GM19467 (cell line): ENCODE results near the gene ATL3.
A peak's percentile ranks its signal among the peaks of the same experiment; 100 is the strongest.
"Not testable (repeated sequence)": the region's sequence is repeated elsewhere in the genome, so short reads cannot be mapped to it uniquely, and the experiment has no call there.

ENCODE experiments used
- ATAC-seq: cut with Tn5 transposase; IDR thresholded peaks from one replicate; pipeline ENCODE4 v1.9.1; 2021; ENCODE audit warnings: mild to moderate bottlenecking, moderate library complexity; ENCODE audit not compliant: unreplicated experiment

The ATL3 gene

DNA sequence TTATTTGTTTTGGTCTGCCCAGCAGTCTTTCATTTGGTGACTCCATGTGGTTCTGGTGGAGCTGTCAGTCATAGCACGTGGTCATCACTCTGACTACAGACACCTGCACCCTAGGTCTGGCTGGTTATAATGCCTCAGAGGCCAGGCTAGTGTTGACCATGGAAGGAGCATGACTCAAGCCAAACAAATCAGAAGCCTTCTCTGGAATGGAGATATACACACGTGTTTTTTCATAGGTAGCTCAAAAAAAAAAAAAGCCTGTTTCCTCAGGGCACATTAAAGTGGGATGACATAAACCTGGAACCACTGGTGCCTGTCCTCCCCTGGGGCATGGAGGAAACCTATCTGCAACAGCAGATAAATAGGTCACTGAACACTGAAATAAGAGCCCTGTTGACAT is 48.9 kb downstream of the ATL3 start:
- no peak for ATAC-seq

DNA sequence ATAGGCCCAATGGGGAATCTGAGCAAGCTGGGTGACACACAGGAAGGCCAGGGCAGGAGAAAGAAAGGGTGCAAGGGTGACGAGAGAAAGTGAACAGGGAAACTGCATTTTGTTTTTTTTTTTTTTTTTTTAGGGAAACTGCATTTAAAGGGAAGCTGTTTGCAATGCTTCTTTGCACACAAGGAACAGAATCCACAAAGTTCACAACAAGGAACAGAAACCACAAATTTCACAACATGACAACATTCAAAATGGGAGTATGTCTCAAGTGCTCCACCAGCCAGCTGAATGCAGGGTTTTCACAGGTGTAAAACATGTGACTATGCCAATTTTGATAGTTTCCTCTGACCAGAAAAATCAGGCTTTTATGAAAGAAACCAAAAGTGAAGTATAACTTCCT is 50.1 kb downstream of the ATL3 start:
- ATAC-seq, result no peak

DNA sequence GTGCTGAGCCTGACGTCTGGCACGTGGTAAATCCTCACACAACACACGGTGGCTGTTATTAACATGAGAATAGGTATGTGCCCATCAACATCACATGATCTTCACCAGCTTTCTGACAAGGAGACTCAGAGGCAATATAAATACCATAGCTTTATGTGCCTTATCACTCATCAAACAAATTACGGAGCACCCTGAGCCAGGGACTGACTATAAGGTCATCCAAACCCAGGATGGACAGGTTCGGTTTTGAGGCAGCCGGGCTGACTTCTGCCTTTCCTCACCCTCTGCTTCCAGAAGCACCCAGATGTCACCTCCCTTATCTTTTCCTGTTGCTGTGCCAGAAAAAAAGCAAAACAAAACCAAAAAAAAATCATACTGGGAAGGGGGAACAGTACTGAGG is 51.2 kb downstream of the ATL3 start:
- ATAC-seq, result no peak

DNA sequence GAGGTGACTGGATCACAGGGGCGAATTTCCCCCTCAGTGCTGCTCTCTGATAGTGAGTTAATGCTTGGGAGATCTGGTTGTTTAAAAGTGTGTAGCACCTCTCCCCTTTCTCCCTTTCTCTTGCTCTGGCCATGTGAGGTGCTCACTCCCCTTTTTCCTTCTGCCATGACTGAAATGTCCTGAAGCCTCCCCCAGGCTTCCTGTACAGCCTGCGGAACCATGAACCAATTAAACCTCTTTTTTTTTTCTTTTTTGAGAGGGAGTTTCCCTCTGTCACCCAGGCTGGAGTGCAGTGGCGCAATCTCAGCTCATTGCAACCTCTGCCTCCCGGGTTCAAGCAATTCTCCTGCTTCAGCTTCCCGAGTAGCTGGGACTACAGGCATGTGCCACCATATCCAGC is 53.5 kb downstream of the ATL3 start:
- not testable (repeated sequence) for ATAC-seq

DNA sequence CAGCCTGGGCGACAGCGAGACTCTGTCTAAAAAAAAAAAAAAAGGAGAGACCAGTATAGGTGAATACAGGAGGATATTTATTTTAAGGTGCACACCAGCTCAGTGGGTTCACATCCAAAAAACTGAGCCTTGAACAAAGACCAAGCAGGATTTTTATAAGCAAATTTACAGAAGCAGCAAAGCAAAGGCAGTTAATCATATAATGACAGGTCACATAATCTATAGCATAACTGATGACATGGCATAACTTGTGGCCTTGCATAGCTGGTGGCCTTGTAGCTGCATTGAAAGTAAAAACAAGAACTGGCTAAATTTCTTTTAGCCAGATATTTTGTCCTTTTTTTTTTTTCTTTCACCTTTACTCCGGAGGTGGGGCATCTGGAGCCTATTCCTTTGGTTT is 54.2 kb downstream of the ATL3 start:
- ATAC-seq, result no peak

DNA sequence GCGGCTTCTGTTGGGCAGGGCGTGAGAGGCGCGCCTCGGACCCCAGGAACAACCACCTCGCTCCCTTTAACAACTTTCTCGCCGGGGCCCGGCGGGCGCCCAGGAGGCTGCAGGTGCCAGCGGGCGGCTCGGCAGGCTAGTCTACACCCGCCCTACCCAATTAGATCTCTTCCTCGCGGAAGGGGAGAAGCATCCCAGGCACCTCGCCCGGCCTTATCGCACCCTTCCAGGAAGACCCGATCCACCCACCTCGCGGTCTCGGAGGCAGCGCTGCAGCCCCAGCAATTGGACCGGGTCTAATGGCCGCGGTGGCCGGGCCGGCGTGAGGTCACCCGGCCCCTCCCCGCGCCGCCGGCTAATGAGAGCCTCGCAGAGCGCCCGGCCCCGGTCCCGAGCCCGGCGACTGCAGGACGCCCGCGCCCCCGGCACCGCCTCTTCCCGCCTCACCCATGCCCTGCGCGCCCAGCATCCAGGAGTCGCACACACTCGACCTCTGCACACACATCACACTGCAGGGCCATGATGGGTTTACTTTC is 57.0 kb downstream of the ATL3 start, which contains the start of gene PLAAT3:
TSS of gene PLAAT3 (minus strand) at position 298 of the 536 bp plus-strand sequence. CDS start 419 bp downstream, outside the sequence.
- peak; percentile 40 for ATAC-seq

DNA sequence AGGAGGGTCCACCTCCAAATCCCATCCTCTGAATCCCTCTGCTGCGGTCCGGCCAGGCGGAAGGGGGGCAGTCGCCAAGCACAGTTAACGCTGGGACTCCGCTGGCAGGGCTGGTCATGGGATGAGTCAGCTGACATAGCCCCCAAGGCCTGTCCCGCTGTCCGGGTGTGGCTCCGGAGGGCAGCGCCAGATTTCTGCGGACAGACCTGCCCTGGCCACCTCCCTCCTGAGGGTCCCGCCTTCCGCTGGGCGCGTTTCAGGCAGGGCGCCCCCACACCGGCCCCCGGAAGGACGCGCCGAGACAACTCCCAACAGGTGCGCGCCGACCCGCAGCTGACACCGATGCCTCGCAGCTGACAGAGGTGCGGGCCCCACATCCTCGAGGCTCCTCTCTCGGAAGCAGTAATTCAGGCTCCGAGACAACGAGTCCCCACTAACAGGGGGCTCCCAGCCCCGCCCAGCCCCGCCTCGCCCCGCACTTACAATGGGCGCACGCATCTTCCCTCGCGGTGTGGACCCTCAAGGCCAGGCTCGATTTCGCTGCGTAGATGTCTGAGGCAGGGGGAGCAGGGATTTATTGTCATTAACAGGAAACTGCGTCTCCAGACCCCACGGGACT is 57.5 kb downstream of the ATL3 start:
- no peak for ATAC-seq

DNA sequence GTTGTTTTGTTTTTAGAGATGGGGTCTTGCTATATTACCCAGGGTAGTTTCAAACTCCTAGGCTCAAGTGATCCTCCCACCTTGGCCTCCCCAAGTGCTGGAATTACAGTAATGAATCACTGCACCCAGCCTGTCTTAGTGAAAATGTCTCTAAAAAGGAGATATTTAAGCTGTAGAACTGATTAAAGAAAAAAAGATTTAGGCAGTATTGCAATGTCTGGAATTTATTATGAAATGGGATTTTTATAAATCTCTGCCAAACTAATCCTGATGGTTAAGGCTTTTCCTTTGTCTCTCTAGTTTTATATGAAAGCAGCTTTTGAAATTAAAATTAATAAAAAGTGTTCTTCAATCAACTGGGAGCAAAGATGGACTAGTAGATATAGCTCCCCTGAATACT is 59.0 kb downstream of the ATL3 start:
- no peak for ATAC-seq

DNA sequence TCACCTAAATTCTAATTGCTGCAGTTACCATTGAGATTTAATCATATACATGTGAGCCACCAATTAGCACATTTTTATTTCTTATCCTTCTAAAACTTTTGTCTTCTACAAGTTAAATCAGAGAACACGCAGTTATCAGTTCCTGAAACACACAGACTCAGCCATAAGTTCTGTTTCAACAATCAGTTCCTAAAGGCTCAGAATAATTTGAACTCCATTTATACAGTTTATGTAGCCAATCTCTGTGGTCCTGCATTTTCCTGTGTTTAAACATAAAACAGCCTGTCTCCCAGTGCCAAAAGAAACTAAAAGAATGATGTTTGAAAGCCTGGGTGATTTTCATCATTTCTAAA is 59.8 kb downstream of the ATL3 start:
- ATAC-seq, result no peak

DNA sequence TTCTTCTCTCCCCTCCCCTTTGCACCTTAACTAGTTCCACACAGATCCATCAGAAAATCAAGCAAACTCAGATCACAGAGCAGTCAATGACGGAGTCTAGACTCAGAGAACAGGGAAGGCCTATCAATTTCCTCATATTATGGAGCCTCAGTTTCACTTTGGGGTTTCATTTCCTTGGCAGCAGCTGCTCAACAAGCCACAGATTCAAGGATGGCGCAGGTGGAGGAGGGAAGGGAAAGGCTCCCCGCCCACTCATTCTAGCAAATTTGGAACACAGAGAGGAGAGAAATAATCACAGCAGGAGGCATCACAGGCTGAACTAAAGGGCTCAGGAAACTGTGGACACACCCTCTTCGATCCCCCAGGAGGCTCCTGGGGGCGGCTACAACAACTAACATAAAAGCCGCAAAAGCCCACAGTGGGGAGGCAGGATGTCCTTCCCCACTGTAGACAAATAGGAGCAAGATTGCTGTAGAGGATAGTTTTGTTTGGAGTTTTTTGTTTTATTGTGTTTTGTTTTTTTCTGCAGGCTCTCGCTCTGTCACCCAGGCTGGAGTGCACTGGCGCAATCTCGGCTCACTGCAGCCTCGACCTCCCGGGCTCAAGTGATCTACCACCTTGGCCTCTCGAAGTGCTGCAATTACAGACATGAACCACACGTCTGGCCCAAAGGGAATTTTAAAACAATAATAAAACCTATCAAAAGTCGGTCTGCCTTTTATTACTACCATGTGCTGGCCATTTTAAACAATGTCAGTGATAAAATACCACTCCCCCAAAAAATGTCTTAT is 60.4 kb downstream of the ATL3 start:
- no peak for ATAC-seq

DNA sequence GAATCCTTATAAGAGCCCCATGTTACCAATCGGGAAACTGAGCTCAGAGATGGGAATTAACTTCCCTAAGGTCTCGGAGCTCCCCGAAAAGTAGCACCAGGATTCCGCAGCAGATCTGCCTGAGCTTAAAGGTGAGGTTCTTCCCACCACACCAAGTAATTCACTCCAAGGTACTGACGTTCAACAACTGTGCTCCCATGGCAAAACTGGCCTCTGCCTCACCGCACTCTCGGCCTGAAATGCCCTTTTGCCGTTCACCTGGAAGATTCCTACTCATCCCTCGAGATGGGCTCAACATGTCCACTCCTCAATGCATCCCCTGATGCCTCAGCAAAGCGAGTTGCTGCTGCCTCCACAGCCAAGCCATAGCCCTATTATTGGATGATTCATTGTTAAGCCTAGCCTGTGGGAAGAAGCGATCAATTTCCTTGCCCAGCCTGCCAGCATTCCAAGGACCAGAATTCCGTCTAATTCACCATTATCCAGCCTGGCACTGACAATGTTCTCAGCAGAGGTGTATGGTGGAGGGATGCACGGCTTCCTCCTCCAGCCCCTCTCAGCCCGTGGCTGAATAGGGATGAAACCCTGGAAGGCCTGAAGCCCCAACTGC is 61.1 kb downstream of the ATL3 start:
- ATAC-seq, result no peak

DNA sequence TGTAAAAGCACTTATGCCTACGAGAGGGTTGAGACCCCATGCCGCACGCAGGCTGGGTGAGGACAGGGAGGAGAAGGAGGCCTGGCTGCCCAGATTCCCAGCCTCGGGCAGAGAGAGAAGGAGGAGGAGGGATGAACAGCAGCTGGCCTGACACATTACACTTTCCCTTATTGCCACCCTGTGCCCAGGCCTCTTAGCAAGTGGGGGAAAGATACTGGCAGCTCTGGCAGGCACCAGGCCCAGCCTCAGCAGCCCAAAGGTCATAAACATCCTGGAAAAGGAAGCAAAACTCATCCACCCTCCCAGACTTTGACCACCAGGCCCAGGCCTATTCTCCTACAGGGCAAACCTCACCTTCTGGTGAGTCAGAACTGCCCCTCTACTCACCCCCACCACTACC is 61.6 kb downstream of the ATL3 start:
- ATAC-seq, result no peak

DNA sequence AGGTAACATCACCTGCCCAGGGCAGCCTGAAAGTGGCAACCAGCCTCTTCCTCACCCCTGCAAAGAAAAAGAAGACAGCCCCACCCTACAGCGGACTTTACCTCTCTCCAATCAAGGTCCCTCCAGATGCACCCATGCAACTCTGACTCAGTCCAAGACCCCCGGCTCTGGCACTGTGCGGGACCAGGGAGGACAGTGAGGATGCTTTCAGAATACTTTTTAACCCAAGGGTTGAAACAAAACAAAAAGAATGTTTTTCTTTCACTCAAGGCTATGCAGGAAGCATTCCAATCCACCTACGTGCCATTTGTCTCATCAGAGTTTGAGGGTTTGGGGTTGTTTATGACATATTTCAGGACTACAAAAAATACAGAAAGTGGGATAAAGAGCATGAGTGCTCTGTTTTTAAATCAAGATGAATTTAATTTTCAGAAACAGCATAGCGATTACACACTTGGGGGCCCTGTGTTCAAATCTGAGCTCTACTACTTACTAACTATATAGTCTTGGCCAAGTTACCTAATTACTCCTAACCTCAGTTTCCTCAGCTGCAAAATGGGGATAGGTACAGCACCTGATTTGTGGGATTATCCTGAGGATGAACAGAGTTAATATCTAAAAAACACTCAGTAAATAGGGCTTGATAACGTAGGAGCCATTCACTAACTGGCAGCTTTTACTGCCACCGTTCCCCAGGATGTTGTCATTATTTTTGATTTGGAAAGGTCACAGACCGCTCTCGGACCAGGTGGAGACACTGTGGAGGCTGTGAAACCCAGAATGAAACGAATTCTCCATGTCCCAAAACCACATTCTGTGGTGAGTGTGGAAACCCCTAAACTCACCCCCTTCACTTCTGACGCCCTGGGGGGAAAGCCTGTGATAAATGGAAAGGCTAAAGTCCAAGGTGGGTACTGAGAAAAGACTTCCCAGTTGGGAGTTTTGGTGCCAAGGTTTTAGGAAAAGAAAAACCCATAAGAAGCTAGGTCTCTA is 62.5 kb downstream of the ATL3 start:
- ATAC-seq, result no peak

DNA sequence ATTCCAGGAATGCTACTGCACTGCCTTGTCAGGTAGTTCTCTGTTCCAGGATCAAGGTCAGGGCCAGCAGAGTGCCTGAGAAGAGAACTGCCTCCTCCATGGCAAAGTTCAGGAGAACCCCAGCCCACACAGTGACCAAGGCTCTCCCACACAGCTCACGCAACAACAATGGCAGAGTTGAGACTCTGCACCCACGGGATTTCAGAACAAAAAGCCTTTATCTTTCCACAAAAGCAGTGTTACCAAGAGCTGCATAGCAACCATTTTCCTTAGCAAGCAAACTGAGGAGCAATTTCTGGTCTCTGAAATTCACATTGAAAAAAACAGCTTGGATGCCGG is 68.0 kb downstream of the ATL3 start:
- ATAC-seq, result no peak

DNA sequence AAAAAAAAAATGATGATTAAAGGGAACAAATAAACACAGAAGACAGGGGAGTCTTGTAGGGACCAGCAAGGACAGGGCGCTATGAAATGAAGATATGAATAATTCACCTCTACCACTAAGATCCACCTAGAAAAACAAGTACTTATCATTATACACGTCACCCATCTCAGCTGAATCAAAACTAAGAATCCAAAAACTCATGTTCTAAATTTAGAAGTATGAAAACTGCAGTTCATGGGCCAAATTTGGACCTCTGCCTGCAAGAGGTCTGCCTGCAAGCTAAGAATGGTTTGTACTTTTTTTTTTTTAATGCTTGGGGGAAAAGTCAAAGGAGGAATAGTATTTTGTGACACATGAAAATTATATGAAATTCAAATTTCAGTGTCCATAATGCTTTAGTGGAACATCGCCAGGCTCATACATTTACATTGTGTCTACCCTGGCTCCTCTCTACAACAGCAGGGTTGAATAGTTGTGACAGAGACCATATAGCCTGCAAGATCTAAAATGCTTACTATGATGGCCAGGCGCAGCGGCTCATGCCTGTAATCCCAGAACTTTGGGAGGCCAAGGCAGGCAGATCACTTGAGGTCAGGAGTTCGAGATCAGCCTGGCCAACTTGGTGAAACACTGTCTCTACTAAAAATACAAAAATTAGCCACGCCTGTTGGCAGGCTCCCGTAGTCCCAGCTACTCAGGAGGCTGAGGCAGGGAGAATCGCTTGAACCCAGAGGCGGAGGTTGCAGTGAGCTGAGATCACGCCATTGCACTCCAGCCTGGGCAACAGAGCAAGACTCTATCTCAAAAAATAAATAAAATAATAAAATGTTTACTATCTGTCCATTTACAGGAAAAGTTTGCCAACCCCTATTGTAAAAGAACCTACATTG is 68.6 kb downstream of the ATL3 start:
- ATAC-seq, result not testable (repeated sequence)

DNA sequence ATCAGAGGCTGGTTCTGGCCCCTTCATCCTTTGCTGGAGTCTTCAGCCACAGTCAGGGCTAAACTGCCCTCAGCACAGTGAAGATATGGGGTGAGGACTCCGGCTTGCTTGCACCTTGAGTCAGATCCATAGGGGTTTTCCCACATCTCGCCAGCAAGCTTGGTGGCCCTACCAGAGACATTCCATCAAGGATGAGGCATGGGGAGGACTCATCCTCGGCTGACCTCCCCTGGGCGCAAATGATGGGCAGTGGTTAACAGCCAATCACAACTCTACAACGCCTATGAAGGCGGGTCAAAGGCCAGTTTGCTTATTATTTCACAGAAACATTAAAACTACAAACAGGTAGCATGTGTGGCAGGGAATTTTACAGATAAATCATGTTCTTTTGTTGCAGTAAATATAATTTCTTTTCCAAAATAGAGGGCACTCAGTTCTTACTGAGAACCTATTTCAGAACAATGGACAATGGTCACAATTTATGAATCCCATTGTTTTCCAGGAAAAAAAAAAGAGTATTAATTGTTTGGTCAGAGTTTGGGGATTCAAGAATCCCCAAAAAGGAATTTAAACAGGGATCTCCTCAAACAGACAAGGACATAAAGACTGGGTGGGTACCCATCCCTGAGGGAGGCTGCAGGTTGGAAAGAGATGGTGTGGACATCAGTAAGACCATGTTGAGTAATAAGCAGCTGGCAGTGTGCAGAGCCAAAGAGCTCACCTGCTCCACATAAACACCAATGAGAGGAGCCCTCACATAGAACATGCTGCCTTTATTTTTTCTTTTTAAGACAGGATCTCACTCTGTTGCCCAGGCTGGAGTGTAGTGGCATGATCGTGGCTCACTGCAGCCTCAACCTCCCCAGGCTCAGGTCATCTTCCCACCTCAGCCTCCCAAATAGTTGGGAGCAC is 71.7 kb downstream of the ATL3 start:
- no peak for ATAC-seq

DNA sequence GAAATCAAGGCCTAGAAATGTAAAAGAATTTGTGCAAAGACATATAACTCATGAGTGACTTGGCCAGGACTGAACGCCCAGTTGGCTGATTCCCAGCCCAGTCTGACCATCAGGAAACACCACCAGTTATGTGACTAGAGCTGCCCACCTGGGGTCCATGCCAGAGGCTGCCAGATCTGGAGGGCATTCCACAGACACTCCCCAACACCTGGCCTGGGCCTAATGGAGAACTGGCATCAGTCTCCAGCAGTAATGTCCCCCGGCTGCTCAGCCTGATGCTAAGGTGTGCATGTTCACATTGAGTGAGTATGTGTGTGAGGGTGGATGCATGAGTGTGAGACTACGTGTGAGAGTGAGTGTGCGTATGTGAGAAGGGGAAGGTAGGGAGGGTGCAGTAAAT is 72.6 kb downstream of the ATL3 start:
- ATAC-seq, result no peak

DNA sequence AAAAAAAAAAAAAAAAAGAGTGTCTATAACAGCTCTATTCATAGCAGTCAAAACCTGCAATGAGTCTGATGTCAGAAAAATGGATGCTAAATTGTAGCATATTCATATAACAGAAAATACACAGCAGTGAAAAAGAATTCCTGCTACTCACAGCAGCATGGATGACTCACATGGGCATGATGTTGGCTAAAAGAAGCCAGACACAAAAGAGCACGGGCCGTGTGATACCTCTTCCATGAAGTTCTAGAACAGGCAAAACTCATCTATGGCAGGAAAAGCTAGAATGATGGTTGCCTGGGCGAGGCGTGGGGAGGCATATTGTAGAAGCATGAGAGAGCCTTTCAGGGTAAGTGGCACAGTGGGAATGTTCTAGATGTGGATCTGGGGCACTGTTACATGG is 75.9 kb downstream of the ATL3 start:
- ATAC-seq, result no peak

DNA sequence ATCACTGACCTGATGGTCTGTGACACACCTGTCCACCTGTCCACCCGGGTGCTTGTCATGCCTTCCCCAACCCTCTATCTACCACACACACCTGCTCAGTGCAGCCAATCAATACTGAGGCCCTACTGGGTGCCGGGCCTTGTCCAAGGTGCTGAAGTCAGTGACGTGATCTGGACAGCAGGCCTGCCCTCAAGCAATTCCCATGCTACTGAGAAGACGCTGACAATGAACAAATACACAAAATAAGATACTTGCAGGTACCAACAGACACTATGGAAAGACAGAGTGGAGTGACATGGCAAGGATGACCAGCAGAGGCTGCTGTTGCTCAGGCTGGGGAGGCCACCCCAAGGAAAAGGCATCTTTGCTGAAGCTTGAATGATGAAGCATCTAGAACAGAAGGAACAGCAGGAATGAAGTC is 78.2 kb downstream of the ATL3 start:
- ATAC-seq, result no peak
